ENCODE data around the gene CBARP.

CBARP gene

DNA sequence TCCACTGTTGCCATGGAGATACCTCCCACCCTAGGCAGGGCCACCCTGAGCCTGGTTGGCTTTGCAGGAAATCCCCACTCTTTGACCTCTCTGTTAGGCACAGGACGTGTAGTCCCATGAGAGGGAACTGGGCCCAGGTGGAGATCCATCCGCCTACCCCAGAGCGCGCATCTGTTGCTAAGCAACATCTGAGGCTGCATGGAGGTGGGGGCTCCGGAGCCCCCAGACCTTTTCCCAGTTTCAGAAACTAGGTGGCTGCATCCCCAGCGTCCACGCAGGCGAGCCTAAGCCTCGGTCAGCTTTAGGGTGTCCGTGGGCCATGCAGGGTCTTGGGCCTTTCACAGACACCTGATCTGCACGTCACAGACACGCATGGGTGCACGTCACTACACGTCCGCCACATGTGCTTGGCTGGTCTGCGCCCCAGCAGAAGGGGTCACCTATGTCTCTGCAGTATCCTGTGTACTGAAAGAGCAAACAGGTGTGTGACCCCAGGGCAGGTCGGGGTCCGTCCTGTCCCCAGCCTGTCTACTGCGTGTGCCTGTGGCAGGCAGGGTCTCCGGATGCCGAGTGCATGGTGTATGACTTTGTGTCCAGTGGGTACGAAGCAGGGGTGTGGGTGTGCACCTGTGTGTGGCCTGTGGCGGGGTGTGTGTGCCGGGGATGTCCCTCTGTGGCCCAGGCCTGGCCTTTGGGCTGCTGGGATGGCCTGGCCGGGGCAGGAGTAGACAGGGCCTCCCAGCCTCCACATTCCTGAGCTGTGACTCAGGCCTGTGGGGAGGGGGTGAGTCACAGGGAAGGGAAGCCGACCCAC, 27.2 kb upstream of the CBARP start:
- peak; percentile 97 for DNase-seq

DNA sequence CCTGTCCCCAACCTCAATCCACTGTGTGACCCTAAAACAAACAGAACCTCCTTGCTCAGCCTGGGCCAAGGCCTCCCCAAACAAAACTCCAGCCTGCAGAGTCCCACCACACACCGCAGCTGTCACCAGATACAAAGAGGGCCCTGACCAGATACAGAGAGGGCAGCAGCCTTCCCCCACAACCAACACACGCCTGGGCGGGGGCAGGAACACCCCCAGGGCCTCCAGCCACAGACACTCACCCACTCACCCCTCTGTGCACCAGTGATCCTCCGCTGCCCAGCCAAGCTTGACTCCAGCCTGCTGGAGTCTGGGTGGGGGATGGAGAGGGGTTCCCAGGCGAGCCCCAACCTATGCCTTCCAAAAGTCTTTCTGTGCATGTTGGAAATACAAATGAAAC, 25.4 kb upstream of the CBARP start:
- no peak for DNase-seq

DNA sequence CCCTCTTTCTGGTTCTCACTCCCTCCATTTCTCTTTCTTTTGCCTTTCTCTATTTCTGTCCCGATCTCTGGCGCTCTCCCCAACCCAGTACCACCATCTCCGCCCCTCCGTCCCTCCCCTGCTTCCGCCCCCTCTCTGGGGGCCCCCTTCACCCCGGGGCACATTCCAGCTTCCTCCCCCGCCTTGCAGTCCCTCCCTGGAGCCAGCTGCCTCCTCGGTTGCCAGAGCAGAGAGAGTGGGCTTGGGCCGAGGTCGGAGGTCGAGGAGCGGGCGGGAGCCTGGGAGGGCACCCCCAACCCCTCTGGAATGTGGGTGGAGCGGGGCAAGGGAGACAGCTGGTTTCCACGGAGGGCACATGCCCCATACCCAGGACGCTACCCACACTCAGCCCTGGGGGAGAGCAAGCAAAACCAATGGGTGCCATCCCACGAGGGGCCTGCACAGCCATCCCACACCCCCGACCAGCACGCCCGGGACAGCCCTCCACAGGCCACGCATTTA, 24.9 kb upstream of the CBARP start:
- no peak for DNase-seq

GRCh38 chr19:1261798-1262622, 24.2 kb upstream of the CBARP start:
- no peak for DNase-seq

DNA sequence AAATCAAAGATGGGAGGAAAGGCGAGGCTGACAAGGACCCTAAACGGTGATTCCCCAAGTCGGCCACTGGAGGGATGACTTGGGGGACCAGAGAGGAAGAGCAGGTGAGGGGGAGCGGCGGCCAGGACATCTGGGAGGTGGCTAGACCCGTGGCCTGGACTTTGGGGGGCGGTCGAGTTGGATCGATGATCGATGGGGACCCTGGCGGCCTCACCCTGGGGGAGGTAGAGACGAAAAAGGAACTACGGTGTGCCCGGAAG, 23.7 kb upstream of the CBARP start:
- DNase-seq = no peak

GRCh38 chr19:1260749-1261537, 23.1 kb upstream of the CBARP start:
- peak; percentile 98 for DNase-seq

- no peak for DNase-seq
Observed at GRCh38 chr19:1259876-1260748, 22.3 kb upstream of the CBARP start.

GRCh38 chr19:1259206-1259875, 21.5 kb upstream of the CBARP start:
- peak; percentile 77 for DNase-seq

GRCh38 chr19:1258707-1259205, 21.0 kb upstream of the CBARP start:
- no peak for DNase-seq

- DNase-seq = no peak
Observed at GRCh38 chr19:1258163-1258492, 20.3 kb upstream of the CBARP start.

- DNase-seq = no peak
Observed at GRCh38 chr19:1257475-1258162, 19.8 kb upstream of the CBARP start.

DNA sequence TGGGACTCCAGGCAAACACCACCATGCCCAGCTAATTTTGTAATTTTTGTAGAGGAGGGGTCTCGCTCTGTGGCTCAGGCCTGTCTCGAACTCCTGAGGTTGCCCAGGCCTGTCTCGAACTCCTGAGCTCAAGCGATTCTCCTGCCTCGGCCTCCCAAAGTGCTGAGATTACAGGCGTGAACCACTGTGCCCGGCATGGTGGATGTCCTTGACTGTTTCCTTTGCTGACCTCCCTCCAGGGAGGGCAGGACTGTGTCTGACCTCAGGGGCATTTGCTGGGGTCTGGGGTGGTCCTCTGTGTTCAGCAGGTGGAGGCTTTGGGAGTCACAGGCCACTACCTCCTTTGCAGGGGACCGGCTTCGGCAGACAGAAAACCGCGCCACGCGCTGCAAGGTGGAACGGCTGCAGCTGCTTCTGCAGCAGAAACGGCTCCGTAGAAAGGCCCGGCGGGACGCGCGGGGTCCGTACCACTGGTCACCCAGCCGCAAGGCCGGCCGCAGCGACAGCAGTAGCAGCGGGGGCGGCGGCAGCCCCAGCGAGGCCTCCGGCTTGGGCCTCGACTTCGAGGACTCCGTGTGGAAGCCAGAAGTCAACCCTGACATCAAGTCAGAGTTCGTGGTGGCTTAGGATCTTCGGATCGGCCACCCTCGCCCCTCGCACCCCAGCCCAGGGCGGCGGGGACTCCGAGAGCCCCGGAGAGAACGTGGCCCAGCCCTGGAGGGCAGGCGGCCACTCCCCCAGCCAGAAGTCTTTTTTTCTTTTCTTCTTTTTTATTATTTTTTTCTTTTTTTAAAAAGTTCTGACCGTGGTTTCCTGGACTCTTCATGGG, 19.1 kb upstream of the CBARP start:
- no peak for DNase-seq

DNA sequence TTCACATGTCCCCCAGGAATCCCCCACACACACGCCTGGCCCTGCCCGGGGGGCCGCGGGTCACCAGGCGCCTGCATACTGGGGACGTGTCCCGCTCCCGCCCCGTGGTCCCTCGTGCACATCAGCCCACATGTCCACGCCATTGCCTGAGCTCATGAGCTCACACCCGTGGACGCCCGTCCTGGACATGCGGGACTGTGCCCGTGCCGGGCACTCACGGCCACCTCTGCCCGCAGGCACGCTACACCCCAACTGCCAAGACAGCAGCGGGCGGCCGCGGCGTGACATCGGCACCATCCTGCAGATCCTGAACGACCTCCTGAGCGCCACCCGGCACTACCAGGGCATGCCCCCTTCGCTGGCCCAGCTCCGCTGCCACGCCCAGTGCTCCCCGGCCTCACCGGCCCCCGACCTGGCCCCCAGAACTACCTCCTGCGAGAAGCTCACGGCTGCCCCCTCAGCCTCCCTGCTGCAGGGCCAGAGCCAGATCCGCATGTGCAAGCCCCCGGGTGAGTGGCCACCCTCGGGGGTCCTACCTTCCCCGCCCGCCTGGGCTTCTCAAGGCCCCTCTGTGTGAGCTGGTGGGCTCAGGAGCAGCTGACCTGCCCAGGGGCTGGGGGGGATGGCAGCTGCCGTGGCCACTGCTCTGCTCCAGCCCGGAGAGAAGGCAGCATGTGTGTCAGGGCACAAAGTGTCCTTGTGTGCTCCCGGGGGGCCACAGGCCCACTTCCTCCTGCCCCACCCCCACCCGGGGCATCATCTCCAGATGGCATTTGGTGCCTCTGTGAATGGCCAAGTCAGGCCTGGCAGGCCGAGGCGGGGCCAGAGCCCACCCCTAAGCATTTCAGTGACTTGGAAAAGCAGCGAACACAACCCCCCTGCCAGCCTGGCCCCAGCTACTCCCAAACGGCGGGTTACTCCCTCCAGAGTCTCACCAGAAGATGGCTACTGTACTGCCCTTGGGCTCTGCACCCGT, 17.7 kb upstream of the CBARP start:
- DNase-seq = no peak

DNA sequence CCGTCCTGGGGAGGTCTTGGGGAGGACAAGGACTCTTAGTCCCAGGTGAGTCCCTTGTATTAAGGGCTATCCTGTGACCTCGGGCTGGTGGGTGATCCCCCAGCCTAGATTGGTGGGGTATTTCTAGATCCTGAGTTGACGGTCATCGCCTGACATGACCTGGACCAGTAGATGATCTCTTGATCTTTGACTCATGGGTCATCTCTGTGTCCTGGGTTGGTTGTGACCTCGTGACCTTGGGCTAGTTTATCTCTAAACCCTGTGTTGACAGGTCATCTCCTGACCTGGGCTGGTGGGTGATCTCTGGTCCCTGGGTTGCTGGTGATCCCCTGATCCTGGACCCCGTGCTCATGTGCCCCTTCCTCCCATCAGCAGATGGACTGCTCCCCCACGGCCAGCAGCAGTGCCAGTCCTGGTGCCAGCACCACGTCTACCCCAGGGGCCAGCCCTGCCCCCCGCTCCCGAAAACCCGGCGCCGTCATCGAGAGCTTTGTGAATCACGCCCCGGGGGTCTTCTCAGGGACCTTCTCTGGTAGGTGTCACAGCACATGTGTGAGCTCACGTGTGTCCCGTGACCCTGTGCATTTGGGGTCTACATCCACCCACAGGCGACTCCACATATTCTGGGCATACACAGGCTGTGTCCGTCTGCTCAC, 16.9 kb upstream of the CBARP start:
- no peak for DNase-seq

GRCh38 chr19:1254081-1254527, 16.3 kb upstream of the CBARP start:
- no peak for DNase-seq

DNA sequence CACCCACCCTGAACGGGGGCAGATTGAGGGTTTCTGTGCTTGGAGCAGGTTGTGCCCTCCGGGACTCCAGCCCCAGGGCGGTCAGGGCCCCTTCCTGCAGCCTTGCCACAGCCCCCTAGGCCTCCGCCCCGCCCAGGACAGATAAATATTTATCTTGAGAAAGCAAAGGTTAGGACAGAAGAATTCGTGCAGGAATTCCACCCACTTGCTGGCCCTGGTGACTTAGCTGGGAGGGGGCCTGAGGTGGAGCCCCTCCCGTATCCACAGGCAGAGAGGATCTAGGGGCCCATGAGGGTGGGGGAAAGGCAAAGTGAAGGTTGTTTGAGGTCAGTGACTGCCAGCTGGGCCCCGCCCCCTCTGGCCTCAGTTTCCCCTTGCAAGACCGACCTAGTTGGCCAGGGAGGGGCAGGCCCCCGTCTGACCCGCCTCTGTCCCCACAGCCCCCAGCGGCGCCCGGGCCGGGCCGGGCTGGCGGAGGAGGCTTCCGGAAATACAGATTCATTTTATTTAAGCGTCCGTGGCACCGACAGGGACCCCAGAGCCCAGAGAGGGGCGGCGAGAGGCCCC, 15.8 kb upstream of the CBARP start:
- no peak for DNase-seq

DNA sequence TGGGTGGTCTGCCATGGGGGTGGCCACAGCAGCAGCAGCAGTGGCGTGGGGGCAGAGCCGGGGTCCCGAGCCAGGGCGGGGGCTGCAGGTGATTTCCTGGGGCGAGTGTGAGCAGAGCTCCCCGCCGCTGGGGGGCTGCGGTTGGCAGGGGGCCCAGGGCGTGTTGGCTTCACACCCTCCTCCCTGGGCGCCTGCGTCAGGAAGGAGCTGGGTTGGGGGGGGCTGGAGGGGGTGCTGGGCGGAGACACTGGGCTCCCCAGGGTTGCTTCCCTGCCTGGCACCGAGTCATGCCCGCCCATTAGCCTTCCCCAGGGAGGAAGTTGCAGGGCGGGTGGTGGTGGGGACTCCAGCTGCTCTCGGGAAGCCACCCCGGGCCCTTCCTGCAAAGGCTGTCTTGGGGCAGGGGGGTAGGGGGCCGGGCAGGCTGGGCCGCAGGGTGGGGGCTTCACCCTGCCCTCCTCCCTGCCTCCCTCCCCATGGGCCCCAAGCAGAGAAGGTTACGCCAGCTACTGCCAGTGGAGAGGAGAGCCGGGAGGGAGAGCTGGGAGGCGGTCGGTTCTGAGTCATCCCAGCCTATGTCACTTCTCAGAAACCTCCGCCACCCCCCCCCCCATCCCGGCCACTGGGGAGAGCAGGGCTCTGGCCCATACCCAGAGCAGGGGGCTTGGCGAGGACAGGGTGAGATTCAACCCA, 15.2 kb upstream of the CBARP start:
- peak; percentile 93 for DNase-seq
